Caco-2 (cell line): ENCODE data around the gene CYP24A1. TPM values are rescaled to one million over a fixed set of nuclear protein-coding genes. Genes with fewer than 3 reads are reported as not detected.

Experiments
- BruUV-seq: library from RNA; stranded (reverse); fragments of 400-500 nt; replicated peaks from 2 replicates; lab custom pipeline; 2021; lab: Mats Ljungman, UMichigan
- CTCF ChIA-PET: fragments of 300-600 bp; sonication (Branson Sonifier 250); formaldehyde crosslinking; loops from one replicate; lab custom pipeline; 2022; ENCODE audit warnings: antibody characterized with exemption; lab: Charles Lee
- POLR2A ChIA-PET: fragments of 300-600 bp; sonication (Branson Sonifier 250); formaldehyde crosslinking; loops from one replicate; lab custom pipeline; 2022; ENCODE audit warnings: antibody characterized with exemption; lab: Charles Lee
- DNase-seq, 2 experiments: peaks; one replicate each; pipeline versions ENCODE4 v3.0.0 to v3.0.0-alpha.2; 2020 to 2022
- H3K27me3 ChIP-seq: replicated peaks from 2 replicates; pipeline ENCODE4 v1.6.0; 2011; ENCODE audit warnings: low read length; ENCODE audit not compliant: control insufficient read depth, insufficient read depth
- H3K36me3 ChIP-seq: 2 replicates; pipeline ENCODE4 v1.5.1; 2011; ENCODE audit warnings: low read length; ENCODE audit not compliant: control insufficient read depth, insufficient read depth
- H3K4me1 ChIP-seq: fragments of 250-450 bp; sonication (Bioruptor Pico); 2 replicates; pipeline ENCODE4 v1.5.1; 2020; ENCODE audit warnings: mild to moderate bottlenecking
- H3K4me3 ChIP-seq: 2 replicates; pipeline ENCODE4 v1.5.1; 2011; ENCODE audit warnings: low read depth, mild to moderate bottlenecking, control low read depth, low read length
- H3K9me3 ChIP-seq: fragments of 250-450 bp; sonication (Bioruptor Pico); 2 replicates; pipeline ENCODE4 v1.5.1; 2020; ENCODE audit warnings: mild to moderate bottlenecking, moderate library complexity
- H3K27ac Mint-ChIP-seq: one replicate; pipeline ENCODE4 v1.8.0; 2022; ENCODE audit warnings: mixed read lengths; ENCODE audit not compliant: unreplicated experiment
- H3K27me3 Mint-ChIP-seq: one replicate; pipeline ENCODE4 v1.8.0; 2022; ENCODE audit warnings: mixed read lengths; ENCODE audit not compliant: insufficient read depth, unreplicated experiment
- H3K36me3 Mint-ChIP-seq: one replicate; pipeline ENCODE4 v1.8.0; 2022; ENCODE audit warnings: mild to moderate bottlenecking, mixed read lengths; ENCODE audit not compliant: insufficient read depth, unreplicated experiment
- H3K4me1 Mint-ChIP-seq: one replicate; pipeline ENCODE4 v1.8.0; 2022; ENCODE audit warnings: low read depth, mixed read lengths; ENCODE audit not compliant: unreplicated experiment
- H3K4me3 Mint-ChIP-seq: one replicate; pipeline ENCODE4 v1.8.0; 2022; ENCODE audit warnings: mild to moderate bottlenecking, moderate library complexity, mixed read lengths; ENCODE audit not compliant: unreplicated experiment
- H3K9me3 Mint-ChIP-seq: one replicate; pipeline ENCODE4 v1.8.0; 2022; ENCODE audit warnings: mixed read lengths; ENCODE audit not compliant: unreplicated experiment
- CTCF ChIP-seq, 2 experiments: fragments of 200-600 bp in 1 of 2; IDR thresholded peaks; 1 replicate in 1 of 2; 2 replicates in 1 of 2; pipeline versions ENCODE4 v1.5.1 to v1.8.0; 2011 to 2022; ENCODE audit warnings: antibody characterized with exemption in 1 of 2, control low read depth in 1 of 2, inconsistent platforms in 1 of 2, low read depth in 1 of 2, low read length in 1 of 2, mild to moderate bottlenecking in 1 of 2, moderate library complexity in 1 of 2; ENCODE audit not compliant: insufficient read depth in 1 of 2, severe bottlenecking in 1 of 2, unreplicated experiment in 1 of 2
- intact Hi-C: fragments of 100-400 bp; cut with micrococcal nuclease; formaldehyde crosslinking; loops from one replicate; pipeline ENCODE4 v1.10.0; 2022; ENCODE audit not compliant: unreplicated experiment
- total RNA-seq: library from RNA; stranded (reverse); gene quantifications from 2 replicates; pipeline ENCODE4 v1.2.3, GENCODE V29; 2022

The CYP24A1 gene
- total RNA-seq, 1 experiment from 2014 or later: 3.7 TPM

- POLR2A ChIA-PET: no interaction called here
- peaks cover 38% of the 10 kb centered on the region for H3K27me3 Mint-ChIP-seq
These were observed 4.5 kb upstream of the CYP24A1 start for GRCh38 chr20:54178256-54178655.

GRCh38 chr20:54177378-54177777, 3.6 kb upstream of the CYP24A1 start:
- intact Hi-C loops: no loop called here
- Mint-ChIP-seq H3K27ac (no peak overlapping the region), H3K36me3 (no peaks in the 10 kb centered on the region), H3K27me3 (peaks cover 38% of the 10 kb centered on the region), H3K4me1 (peaks cover 9% of the 10 kb centered on the region), H3K9me3 (no peaks in the 10 kb centered on the region), H3K4me3 (no peak overlapping the region)
- H3K27me3 ChIP-seq: peaks cover 15% of the 10 kb centered on the region
- BruUV-seq: no TSS peak
- ChIA-PET POLR2A (no interaction called here), CTCF (interaction anchor here (0.7 kb wide), 1 partner anchor 1035 kb away, joined by 3 read pairs; no protein-coding TSS in a partner anchor)
- no peak for TF ChIP-seq CTCF (IDR thresholded peaks at IDR 0.05; ENCODE audit: insufficient read depth in 1 of 2, low read depth in 1 of 2, low read length in 1 of 2, severe bottlenecking in 1 of 2, unreplicated experiment in 1 of 2)
- peaks cover 14% of the 10 kb centered on the region for H3K4me1 ChIP-seq
- H3K9me3 ChIP-seq: no peaks in the 10 kb centered on the region
- H3K4me3 ChIP-seq: no peak overlapping the region
- DNase-seq: no peak
- H3K36me3 ChIP-seq: no peaks in the 10 kb centered on the region

More at GRCh38 chr20:54178256-54178655, 4.5 kb upstream of the CYP24A1 start:
- TF ChIP-seq CTCF (IDR thresholded peaks at IDR 0.05; ENCODE audit: insufficient read depth in 1 of 2, low read depth in 1 of 2, low read length in 1 of 2, severe bottlenecking in 1 of 2, unreplicated experiment in 1 of 2): no peak
- no peaks in the 10 kb centered on the region for H3K36me3 Mint-ChIP-seq
- no peak overlapping the region for H3K4me3 Mint-ChIP-seq
- H3K4me1 Mint-ChIP-seq: peaks cover 6% of the 10 kb centered on the region
- H3K27me3 ChIP-seq: peaks cover 8% of the 10 kb centered on the region
- CTCF ChIA-PET: no interaction called here
- no peak overlapping the region for H3K4me3 ChIP-seq
- no peak overlapping the region for H3K27ac Mint-ChIP-seq
- peaks cover 8% of the 10 kb centered on the region for H3K4me1 ChIP-seq
- H3K9me3 ChIP-seq: no peaks in the 10 kb centered on the region
- no peaks in the 10 kb centered on the region for H3K9me3 Mint-ChIP-seq
- no TSS peak for BruUV-seq
- no peak for DNase-seq
- H3K36me3 ChIP-seq: no peaks in the 10 kb centered on the region
- intact Hi-C loops: no loop called here

GRCh38 chr20:54176610-54177009, 2.8 kb upstream of the CYP24A1 start:
- no peak for DNase-seq
- H3K36me3 ChIP-seq: no peaks in the 10 kb centered on the region
- H3K4me1 ChIP-seq: peaks cover 14% of the 10 kb centered on the region
- no peak for TF ChIP-seq CTCF (IDR thresholded peaks at IDR 0.05; ENCODE audit: insufficient read depth in 1 of 2, low read depth in 1 of 2, low read length in 1 of 2, severe bottlenecking in 1 of 2, unreplicated experiment in 1 of 2)
- no peaks in the 10 kb centered on the region for H3K9me3 Mint-ChIP-seq
- peaks cover 45% of the 10 kb centered on the region for H3K27me3 Mint-ChIP-seq
- peaks cover 9% of the 10 kb centered on the region for H3K4me1 Mint-ChIP-seq
- H3K27me3 ChIP-seq: peaks cover 15% of the 10 kb centered on the region
- ChIA-PET CTCF (no interaction called here), POLR2A (no interaction called here)
- no peak overlapping the region for H3K4me3 ChIP-seq
- H3K4me3 Mint-ChIP-seq: no peak overlapping the region
- no peaks in the 10 kb centered on the region for H3K9me3 ChIP-seq
- H3K27ac Mint-ChIP-seq: no peak overlapping the region
- no peaks in the 10 kb centered on the region for H3K36me3 Mint-ChIP-seq
- no TSS peak for BruUV-seq
- intact Hi-C loops: no loop called here
